ENCODE measurements around the gene HMGB2. TPM values are rescaled to one million over a fixed set of nuclear protein-coding genes. Genes with fewer than 3 reads are reported as not detected.

The HMGB2 gene
- total RNA-seq (2014; rRNA removed) (111 and 139 TPM in 2 replicates), Bru-seq, nascent RNA (percentile 95 among the genes with signal in this experiment), BruChase-seq, experiment 1, labeled RNA remaining after a 6-hour chase (percentile 97 among the genes with signal in this experiment), BruChase-seq, experiment 2, labeled RNA remaining after a 2-hour chase (percentile 86 among the genes with signal in this experiment)
- long read RNA-seq, transcript HMGB2-201 (5 exons, 1,889 nt) = major isoform, 10 of 17 reads
- long read RNA-seq, partial matches to known transcripts = 4 of 17 reads
- long read RNA-seq, other reads (novel, unspliced or antisense) = 2 of 17 reads

DNA sequence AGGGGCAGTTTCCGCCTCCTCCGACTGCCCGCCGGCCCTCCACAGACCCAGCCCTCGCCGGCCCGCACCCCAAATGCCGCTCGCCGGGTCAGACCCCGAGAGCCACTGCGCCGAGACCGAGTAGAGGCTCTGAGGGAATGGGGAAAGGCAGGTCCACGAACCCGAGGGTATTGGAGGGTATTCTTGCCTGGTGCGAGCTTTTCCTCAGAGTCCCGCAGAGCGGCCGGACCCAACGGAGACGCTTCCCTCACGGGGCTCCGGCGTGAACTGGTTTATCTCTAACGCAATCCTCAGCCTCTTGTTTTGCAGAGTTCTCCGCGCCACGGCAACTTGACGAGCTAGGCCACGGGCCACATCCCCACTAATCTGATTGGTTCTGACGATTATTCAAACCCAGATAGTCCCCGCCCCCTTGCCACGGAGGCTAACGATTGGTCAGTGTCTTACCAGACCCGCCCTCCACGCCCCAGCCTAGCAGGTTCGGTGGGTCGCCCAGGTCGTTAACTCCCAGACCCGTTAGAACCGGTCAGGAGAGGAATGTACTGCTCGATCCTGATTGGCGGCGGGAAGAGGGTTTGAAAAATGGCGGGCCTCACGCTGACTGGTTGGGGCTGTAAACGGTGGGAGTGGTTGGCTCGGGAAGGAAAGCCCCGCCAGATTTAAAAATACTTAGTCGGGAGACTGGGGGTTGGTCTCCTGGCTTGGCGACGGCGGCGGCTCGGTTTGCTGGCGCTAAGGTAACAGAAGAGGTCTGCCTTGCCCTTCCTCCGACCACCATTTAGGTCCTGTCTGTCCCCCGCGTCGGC, at the start of gene HMGB2:
Gene HMGB2 (minus strand): TSS at position 274 of the 806 bp plus-strand sequence. CDS start 709 bp downstream, outside the sequence.
- H3K4me1 ChIP-seq (ENCODE audit: insufficient read depth, low read length) = peaks cover 27% of the 10 kb centered on the region
- POLR2A ChIA-PET (ENCODE audit: unreplicated experiment) = interaction anchor here (0.6 to 1.0 kb wide), 3 partner anchors 27 to 295 kb away, joined by 6 to 52 read pairs (median 8); partner anchors contain the start of gene SAP30
- peaks cover 21% of the 10 kb centered on the region for H3K36me3 ChIP-seq (ENCODE audit: low read depth, low read length)
- ATAC-seq (peak; percentile 84), DNase-seq (peak; percentile 98)
- TF ChIP-seq EZH2 (IDR thresholded peaks at IDR 0.05; ENCODE audit: low read length, unreplicated experiment) (no peak), CTCF (conservative IDR thresholded peaks at IDR 0.05; ENCODE audit: low read depth, low read length) (no peak), EZH2phosphoT487 (IDR thresholded peaks at IDR 0.05; ENCODE audit: borderline replicate concordance, low read length) (no peak)
- no peaks in the 10 kb centered on the region for H3K9me3 ChIP-seq (ENCODE audit: low read length)
- no TSS peak for BruUV-seq (replicated peaks)
- CTCF ChIA-PET = interaction anchor here (0.7 to 1.5 kb wide), 3 partner anchors 15 to 84 kb away, joined by 3 to 4 read pairs (median 3); partner anchors contain the start of gene SAP30
- H3K27me3 ChIP-seq (ENCODE audit: low read length) = no peaks in the 10 kb centered on the region
- no peaks in the 10 kb centered on the region for H3K9me2 ChIP-seq (replicated peaks; ENCODE audit: low read length)
- H2AFZ ChIP-seq (ENCODE audit: low read length) = peak within 1 kb of the TSS; percentile 95
- peaks cover 18% of the 10 kb centered on the region for H4K20me1 ChIP-seq (ENCODE audit: low read length)
- H3K9ac ChIP-seq (ENCODE audit: low read length) = peak within 1 kb of the TSS; percentile 100
- intact Hi-C loops (cut with micrococcal nuclease) = loop anchor here (1.0 to 2.0 kb wide), 2 partner anchors 35 to 83 kb away; no protein-coding TSS in a partner anchor
- no peaks in the 10 kb centered on the region for H3F3A ChIP-seq (ENCODE audit: low read length, unreplicated experiment)
- peak within 1 kb of the TSS; percentile 91 for H3K27ac ChIP-seq (ENCODE audit: low read length)
- peak within 1 kb of the TSS; percentile 96 for H3K4me2 ChIP-seq (ENCODE audit: low read length)
- peak within 1 kb of the TSS; percentile 91 for H3K4me3 ChIP-seq (ENCODE audit: low read length)
- peaks cover 50% of the 10 kb centered on the region for H3K79me2 ChIP-seq (ENCODE audit: low read length)

DNA sequence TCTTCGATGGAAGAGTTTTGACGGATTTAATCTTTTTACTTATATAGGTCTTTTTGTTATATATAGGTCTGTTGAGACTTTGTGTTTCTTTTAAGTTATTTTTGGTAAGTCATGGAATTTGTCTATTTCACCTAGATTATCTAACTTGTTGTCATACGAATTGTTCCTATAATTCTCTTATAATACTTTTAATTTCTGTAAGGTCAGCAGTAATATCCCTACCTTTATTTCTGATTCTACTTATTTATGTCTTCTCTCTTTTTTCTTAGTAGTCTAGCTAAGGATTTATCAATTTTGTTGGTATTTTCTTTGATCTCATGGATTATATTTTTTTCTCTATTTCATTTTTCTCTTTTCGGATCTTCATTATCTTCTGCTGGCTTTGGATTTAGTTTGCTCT, 48.2 kb upstream of the HMGB2 start:
- no peaks in the 10 kb centered on the region for H3K9me2 ChIP-seq (replicated peaks; ENCODE audit: low read length)
- H2AFZ ChIP-seq (ENCODE audit: low read length) = no peak overlapping the region
- no peaks in the 10 kb centered on the region for H4K20me1 ChIP-seq (ENCODE audit: low read length)
- no peak overlapping the region for H3K9ac ChIP-seq (ENCODE audit: low read length)
- no peaks in the 10 kb centered on the region for H3F3A ChIP-seq (ENCODE audit: low read length, unreplicated experiment)
- POLR2A ChIA-PET (ENCODE audit: unreplicated experiment) = no interaction called here
- no peak overlapping the region for H3K27ac ChIP-seq (ENCODE audit: low read length)
- H3K4me2 ChIP-seq (ENCODE audit: low read length) = no peak overlapping the region
- intact Hi-C loops (cut with micrococcal nuclease) = no loop called here
- no peaks in the 10 kb centered on the region for H3K9me3 ChIP-seq (ENCODE audit: low read length)
- DNase-seq = no peak
- H3K4me1 ChIP-seq (ENCODE audit: insufficient read depth, low read length) = peaks cover 5% of the 10 kb centered on the region
- no peak overlapping the region for H3K4me3 ChIP-seq (ENCODE audit: low read length)
- H3K27me3 ChIP-seq (ENCODE audit: low read length) = no peaks in the 10 kb centered on the region
- no peaks in the 10 kb centered on the region for H3K36me3 ChIP-seq (ENCODE audit: low read depth, low read length)
- TF ChIP-seq EZH2 (IDR thresholded peaks at IDR 0.05; ENCODE audit: low read length, unreplicated experiment) (no peak), CTCF (conservative IDR thresholded peaks at IDR 0.05; ENCODE audit: low read depth, low read length) (no peak), EZH2phosphoT487 (IDR thresholded peaks at IDR 0.05; ENCODE audit: borderline replicate concordance, low read length) (no peak)
- H3K79me2 ChIP-seq (ENCODE audit: low read length) = no peaks in the 10 kb centered on the region
- BruUV-seq (replicated peaks) = no TSS peak
- ATAC-seq = no peak
- CTCF ChIA-PET = no interaction called here

All from PC-3 (cell line).